ENCODE measurements around the gene KLHDC10.
"Not testable (repeated sequence)": the region's sequence is repeated elsewhere in the genome, so short reads cannot be mapped to it uniquely, and the experiment has no call there.

Gene KLHDC10

GRCh38 chr7:130123501-130123900, 53.2 kb downstream of the KLHDC10 start:
- FAIRE-seq: no peak

GRCh38 chr7:130124711-130125110, 54.4 kb downstream of the KLHDC10 start:
- FAIRE-seq: no peak

- FAIRE-seq: not testable (repeated sequence)
Observed at GRCh38 chr7:130126840-130127239, 56.5 kb downstream of the KLHDC10 start.

- FAIRE-seq: no peak
Observed at GRCh38 chr7:130127404-130127803, 57.1 kb downstream of the KLHDC10 start.

- no peak for FAIRE-seq
Observed at GRCh38 chr7:130127821-130128317, 57.5 kb downstream of the KLHDC10 start.

- FAIRE-seq: no peak
Observed at GRCh38 chr7:130129011-130129411, 58.7 kb downstream of the KLHDC10 start.

GRCh38 chr7:130131191-130131834, 61.0 kb downstream of the KLHDC10 start:
- FAIRE-seq: no peak

GRCh38 chr7:130131964-130132875, 61.9 kb downstream of the KLHDC10 start:
- FAIRE-seq: no peak

GRCh38 chr7:130133029-130133782, 62.9 kb downstream of the KLHDC10 start:
- no peak for FAIRE-seq

- FAIRE-seq: no peak
Observed at GRCh38 chr7:130134106-130134636, 63.8 kb downstream of the KLHDC10 start.

GRCh38 chr7:130134726-130135125, 64.4 kb downstream of the KLHDC10 start:
- no peak for FAIRE-seq

- FAIRE-seq: no peak
Observed at GRCh38 chr7:130135208-130136205, 65.2 kb downstream of the KLHDC10 start.

- no peak for FAIRE-seq
Observed at GRCh38 chr7:130136579-130137167, 66.3 kb downstream of the KLHDC10 start.

- FAIRE-seq: no peak
Observed at GRCh38 chr7:130137207-130137606, 66.9 kb downstream of the KLHDC10 start.

- FAIRE-seq: no peak
Observed at GRCh38 chr7:130139193-130139960, 69.0 kb downstream of the KLHDC10 start.

GRCh38 chr7:130140551-130141160, 70.3 kb downstream of the KLHDC10 start:
- FAIRE-seq: no peak

- no peak for FAIRE-seq
Observed at GRCh38 chr7:130141161-130141883, 71.0 kb downstream of the KLHDC10 start.

GRCh38 chr7:130141884-130142653, 71.7 kb downstream of the KLHDC10 start:
- no peak for FAIRE-seq

Data from G401.6 (cell line).